HG03097 (cell line): ENCODE results near the gene TEKT2.

ENCODE experiments used
- ATAC-seq: cut with Tn5 transposase; IDR thresholded peaks from one replicate; pipeline ENCODE4 v1.9.1; 2021; ENCODE audit not compliant: unreplicated experiment, low FRiP score

TEKT2 gene

GRCh38 chr1:36126797-36127500 lies 43.1 kb downstream of the TEKT2 start:
- ATAC-seq, result no peak

GRCh38 chr1:36128126-36128904 lies 44.4 kb downstream of the TEKT2 start:
- no peak for ATAC-seq

- no peak for ATAC-seq
Measured at GRCh38 chr1:36128905-36129206, 45.0 kb downstream of the TEKT2 start.

GRCh38 chr1:36132029-36132428 lies 48.1 kb downstream of the TEKT2 start:
- ATAC-seq, result no peak

- no peak for ATAC-seq
Measured at GRCh38 chr1:36133484-36133883, 49.6 kb downstream of the TEKT2 start.

- ATAC-seq, result no peak
Measured at GRCh38 chr1:36134031-36134430, 50.1 kb downstream of the TEKT2 start.

- ATAC-seq, result no peak
Measured at GRCh38 chr1:36134505-36135329, 50.8 kb downstream of the TEKT2 start.

GRCh38 chr1:36135330-36135667 lies 51.4 kb downstream of the TEKT2 start:
- ATAC-seq, result no peak

- ATAC-seq, result no peak
Measured at GRCh38 chr1:36135796-36136195, 51.9 kb downstream of the TEKT2 start.

GRCh38 chr1:36136535-36136934 lies 52.6 kb downstream of the TEKT2 start:
- ATAC-seq, result no peak

- no peak for ATAC-seq
Measured at GRCh38 chr1:36137226-36137625, 53.3 kb downstream of the TEKT2 start.

GRCh38 chr1:36137776-36138175 lies 53.9 kb downstream of the TEKT2 start:
- no peak for ATAC-seq
